ENCODE measurements around the gene C10orf67. TPM values are rescaled to one million over a fixed set of nuclear protein-coding genes. Genes with fewer than 3 reads are reported as not detected.

The C10orf67 gene
- total RNA-seq, 1 experiment from 2014 or later: 0.45 TPM

DNA sequence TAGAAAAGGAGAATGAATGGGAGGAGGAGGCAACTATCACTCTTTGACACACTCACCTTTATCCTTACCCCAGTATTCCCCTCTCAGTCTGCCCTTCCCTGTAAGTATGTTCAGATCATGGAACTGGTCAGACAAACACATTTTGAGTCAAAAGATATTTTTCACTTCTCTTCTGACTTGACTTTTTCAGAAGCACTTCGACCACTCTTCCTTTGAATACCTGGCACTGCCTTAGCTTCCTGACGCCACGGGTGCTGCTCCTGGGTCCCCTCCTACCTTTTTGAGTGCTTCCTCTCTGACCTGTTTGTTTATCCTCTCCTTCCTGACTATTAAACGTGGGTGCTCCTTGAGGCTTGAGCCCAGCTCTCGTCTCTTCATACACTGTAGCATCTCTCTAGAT lies 19.8 kb upstream of the C10orf67 start:
- Mint-ChIP-seq H3K36me3 (ENCODE audit: insufficient read depth, unreplicated experiment) (peaks cover 5% of the 10 kb centered on the region), H3K4me1 (ENCODE audit: low read depth, unreplicated experiment) (peaks cover 33% of the 10 kb centered on the region), H3K9me3 (ENCODE audit: low read depth, unreplicated experiment) (peaks cover 3% of the 10 kb centered on the region), H3K27ac (ENCODE audit: unreplicated experiment) (no peak overlapping the region), H3K4me3 (ENCODE audit: low read depth, unreplicated experiment) (no peak overlapping the region), H3K27me3 (ENCODE audit: unreplicated experiment) (no peaks in the 10 kb centered on the region)
- CTCF ChIA-PET: no interaction called here
- DNase-seq: no peak
- TF ChIP-seq, protein P1, sequence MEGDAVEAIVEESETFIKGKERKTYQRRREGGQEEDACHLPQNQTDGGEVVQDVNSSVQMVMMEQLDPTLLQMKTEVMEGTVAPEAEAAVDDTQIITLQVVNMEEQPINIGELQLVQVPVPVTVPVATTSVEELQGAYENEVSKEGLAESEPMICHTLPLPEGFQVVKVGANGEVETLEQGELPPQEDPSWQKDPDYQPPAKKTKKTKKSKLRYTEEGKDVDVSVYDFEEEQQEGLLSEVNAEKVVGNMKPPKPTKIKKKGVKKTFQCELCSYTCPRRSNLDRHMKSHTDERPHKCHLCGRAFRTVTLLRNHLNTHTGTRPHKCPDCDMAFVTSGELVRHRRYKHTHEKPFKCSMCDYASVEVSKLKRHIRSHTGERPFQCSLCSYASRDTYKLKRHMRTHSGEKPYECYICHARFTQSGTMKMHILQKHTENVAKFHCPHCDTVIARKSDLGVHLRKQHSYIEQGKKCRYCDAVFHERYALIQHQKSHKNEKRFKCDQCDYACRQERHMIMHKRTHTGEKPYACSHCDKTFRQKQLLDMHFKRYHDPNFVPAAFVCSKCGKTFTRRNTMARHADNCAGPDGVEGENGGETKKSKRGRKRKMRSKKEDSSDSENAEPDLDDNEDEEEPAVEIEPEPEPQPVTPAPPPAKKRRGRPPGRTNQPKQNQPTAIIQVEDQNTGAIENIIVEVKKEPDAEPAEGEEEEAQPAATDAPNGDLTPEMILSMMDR (IDR thresholded peaks at IDR 0.05; ENCODE audit: unreplicated experiment): no peak
- BruUV-seq (replicated peaks): no TSS peak
- intact Hi-C loops (cut with micrococcal nuclease; ENCODE audit: unreplicated experiment): no loop called here

DNA sequence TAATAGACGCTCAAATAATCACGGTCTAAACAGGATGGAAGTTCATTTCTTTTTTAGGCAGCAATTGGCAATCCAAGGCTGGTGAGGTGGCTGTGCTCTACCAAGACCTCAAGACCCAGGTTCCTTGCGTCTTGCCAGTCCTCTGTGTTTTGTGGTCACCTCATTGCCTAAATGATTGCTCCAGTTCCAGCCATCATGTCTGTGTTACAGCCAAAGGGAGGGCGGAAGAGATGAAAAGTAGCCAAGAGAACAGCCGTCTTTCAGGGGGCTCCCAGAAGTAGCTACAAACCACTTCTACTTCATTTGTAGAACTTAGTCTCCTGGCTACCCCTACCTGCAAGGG lies 19.2 kb upstream of the C10orf67 start:
- Mint-ChIP-seq H3K9me3 (ENCODE audit: low read depth, unreplicated experiment) (peaks cover 3% of the 10 kb centered on the region), H3K27ac (ENCODE audit: unreplicated experiment) (no peak overlapping the region), H3K27me3 (ENCODE audit: unreplicated experiment) (no peaks in the 10 kb centered on the region), H3K4me3 (ENCODE audit: low read depth, unreplicated experiment) (no peak overlapping the region), H3K4me1 (ENCODE audit: low read depth, unreplicated experiment) (peaks cover 30% of the 10 kb centered on the region), H3K36me3 (ENCODE audit: insufficient read depth, unreplicated experiment) (peaks cover 5% of the 10 kb centered on the region)
- no TSS peak for BruUV-seq (replicated peaks)
- intact Hi-C loops (cut with micrococcal nuclease; ENCODE audit: unreplicated experiment): no loop called here
- no peak for DNase-seq
- CTCF ChIA-PET: no interaction called here
- TF ChIP-seq, protein P1 (IDR thresholded peaks at IDR 0.05; ENCODE audit: unreplicated experiment): no peak

DNA sequence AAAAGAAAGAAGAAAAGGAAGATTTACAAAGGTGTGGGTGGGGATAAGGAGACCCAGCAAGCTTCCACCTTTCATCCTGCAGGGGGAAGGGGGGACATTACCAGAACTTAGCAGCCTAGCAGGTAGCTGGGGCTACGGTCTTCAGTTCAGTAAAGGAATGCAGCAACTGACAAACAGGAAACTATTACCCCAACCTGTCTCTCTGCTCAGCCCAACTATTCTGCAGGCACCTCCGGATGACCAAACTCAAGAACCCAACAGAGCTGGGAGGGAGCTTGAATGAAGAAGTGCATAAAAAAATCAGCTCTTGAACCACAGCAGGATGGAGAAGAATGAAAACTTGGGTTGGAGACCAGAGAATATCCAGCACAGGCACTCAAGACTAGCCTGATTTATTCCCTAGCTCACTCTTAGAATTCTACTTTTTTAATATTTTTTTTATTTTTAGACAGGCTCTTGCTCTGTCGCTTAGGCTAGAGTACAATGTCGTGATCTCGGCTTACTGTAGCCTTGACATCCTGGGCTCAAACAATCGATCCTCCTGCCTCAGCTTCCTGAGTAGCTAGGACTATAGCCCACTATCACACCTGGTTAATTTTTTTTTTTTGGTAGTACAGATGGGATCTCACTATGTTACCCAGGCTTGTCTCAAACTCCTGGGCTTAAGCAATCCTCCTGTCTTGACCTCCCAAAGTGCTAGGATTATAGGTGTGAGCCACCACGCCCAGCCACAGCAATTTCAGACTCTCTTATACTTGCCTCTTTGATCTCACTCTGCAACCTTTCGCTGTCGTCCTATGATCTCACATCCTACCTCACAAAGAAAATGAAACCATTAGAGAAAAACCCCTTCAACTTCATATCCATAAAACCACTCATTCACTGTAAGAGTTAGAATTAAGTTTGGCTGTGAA lies 18.5 kb upstream of the C10orf67 start:
- Mint-ChIP-seq H3K4me1 (ENCODE audit: low read depth, unreplicated experiment) (peaks cover 24% of the 10 kb centered on the region), H3K36me3 (ENCODE audit: insufficient read depth, unreplicated experiment) (peaks cover 5% of the 10 kb centered on the region), H3K27me3 (ENCODE audit: unreplicated experiment) (no peaks in the 10 kb centered on the region), H3K4me3 (ENCODE audit: low read depth, unreplicated experiment) (no peak overlapping the region), H3K9me3 (ENCODE audit: low read depth, unreplicated experiment) (peaks cover 3% of the 10 kb centered on the region), H3K27ac (ENCODE audit: unreplicated experiment) (peak overlapping the region; percentile 27)
- intact Hi-C loops (cut with micrococcal nuclease; ENCODE audit: unreplicated experiment): no loop called here
- no peak for DNase-seq
- TF ChIP-seq, protein P1 (IDR thresholded peaks at IDR 0.05; ENCODE audit: unreplicated experiment): no peak
- CTCF ChIA-PET: no interaction called here
- BruUV-seq (replicated peaks): no TSS peak

DNA sequence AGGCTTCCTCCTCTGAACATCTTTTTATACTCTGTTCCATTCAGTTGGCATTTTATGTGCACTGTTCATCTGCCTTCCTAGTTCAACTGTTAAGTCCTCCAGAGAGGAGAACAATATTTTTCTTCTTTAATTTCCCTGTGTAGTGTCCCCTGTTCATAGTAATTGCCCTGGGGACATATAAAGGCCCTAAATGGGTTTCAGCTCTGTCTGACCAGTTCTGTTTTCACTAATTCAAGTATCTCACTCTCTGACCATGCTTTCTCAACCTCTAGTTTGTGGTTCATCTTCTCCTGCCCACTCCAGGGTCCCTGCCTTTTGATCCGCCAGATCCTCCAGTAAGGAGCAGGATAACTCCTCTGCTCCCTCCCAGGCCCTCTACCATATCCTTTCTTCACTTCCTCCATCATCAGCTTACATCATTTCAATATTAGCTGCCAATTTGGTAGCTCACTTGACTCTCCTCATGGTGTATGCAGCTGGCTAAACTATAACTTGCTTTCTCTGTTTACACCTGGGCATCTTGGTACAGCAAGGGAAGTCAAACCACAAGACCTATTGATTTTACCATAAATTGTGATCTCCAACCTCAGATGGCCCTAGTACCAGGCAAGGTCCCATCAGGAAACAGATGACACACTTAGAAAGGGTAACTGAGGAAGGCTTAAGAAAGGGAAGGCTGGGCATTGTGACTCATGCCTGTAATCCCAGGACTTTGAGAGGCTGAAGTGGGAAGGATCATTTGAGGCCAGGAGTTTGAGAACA lies 17.7 kb upstream of the C10orf67 start:
- no TSS peak for BruUV-seq (replicated peaks)
- peaks cover 3% of the 10 kb centered on the region for H3K9me3 Mint-ChIP-seq (ENCODE audit: low read depth, unreplicated experiment)
- DNase-seq: peak; percentile 26
- no peak overlapping the region for H3K4me3 Mint-ChIP-seq (ENCODE audit: low read depth, unreplicated experiment)
- peaks cover 5% of the 10 kb centered on the region for H3K36me3 Mint-ChIP-seq (ENCODE audit: insufficient read depth, unreplicated experiment)
- H3K4me1 Mint-ChIP-seq (ENCODE audit: low read depth, unreplicated experiment): peaks cover 22% of the 10 kb centered on the region
- peak overlapping the region; percentile 27 for H3K27ac Mint-ChIP-seq (ENCODE audit: unreplicated experiment)
- CTCF ChIA-PET: no interaction called here
- intact Hi-C loops (cut with micrococcal nuclease; ENCODE audit: unreplicated experiment): no loop called here
- TF ChIP-seq, protein P1 (IDR thresholded peaks at IDR 0.05; ENCODE audit: unreplicated experiment): no peak
- no peaks in the 10 kb centered on the region for H3K27me3 Mint-ChIP-seq (ENCODE audit: unreplicated experiment)

All from Calu3 (cell line).